Vein endothelial cell (primary cell): Measurements from ENCODE around the gene RNF34. TPM values are rescaled to one million over a fixed set of nuclear protein-coding genes. Genes with fewer than 3 reads are reported as not detected.

ENCODE experiments used
- total RNA-seq: library from RNA; depleted of rRNA; stranded (reverse); fragments of >200 nt; gene quantifications from 2 replicates; pipeline ENCODE4 v1.2.3, GENCODE V29; 2012

Gene RNF34, protein sequence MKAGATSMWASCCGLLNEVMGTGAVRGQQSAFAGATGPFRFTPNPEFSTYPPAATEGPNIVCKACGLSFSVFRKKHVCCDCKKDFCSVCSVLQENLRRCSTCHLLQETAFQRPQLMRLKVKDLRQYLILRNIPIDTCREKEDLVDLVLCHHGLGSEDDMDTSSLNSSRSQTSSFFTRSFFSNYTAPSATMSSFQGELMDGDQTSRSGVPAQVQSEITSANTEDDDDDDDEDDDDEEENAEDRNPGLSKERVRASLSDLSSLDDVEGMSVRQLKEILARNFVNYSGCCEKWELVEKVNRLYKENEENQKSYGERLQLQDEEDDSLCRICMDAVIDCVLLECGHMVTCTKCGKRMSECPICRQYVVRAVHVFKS
- total RNA-seq, result 32.7 and 59.8 TPM in 2 replicates

DNA sequence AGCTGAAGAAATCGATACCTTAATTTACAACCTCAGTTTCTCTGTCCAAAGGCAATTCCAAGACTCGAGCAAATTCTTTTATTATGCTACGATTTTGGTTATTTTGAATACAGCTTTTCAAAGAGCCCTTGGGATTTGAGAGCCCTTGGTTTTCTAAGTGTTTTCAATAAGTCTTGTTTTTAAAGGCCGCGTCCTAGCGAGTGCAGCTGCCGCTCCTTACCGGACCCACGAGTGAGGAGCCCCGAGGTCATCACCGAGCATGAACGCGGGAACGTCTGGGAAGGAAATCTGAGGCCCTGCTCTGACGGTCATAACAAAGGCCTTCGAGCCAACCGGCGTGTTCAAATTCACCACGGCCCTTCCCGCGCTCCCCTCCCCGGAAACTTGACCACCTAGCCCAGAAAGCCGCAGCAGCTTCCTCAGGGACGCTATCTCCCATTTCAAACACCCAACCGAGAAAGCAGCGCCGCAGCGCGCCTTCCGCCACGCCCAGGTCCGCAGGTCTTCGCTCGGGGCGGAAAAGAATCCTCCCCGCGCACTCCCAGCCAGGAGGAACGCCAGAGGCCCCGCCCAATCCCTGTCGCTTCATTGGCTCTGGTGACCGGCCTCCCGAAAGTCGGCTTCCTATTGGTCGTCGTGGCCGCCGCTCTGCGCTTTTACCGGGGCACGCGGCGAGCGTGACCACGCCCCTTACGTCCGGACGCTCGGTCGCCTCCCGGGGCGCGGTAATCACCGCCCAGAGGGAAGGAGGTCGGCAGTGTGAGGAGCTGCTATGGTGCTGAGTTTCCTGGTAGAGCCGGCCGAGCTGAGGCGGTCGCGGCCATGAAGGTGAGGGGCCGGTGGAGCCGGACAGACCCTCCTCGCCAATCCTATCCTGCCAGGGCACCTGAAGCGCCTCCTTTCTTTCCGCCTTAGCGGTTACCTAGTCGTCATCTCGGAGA, at the start of gene RNF34:
Gene RNF34 (plus strand): TSS at position 728 of the 941 bp plus-strand sequence. CDS start 95 bp downstream, at position 823.

DNA sequence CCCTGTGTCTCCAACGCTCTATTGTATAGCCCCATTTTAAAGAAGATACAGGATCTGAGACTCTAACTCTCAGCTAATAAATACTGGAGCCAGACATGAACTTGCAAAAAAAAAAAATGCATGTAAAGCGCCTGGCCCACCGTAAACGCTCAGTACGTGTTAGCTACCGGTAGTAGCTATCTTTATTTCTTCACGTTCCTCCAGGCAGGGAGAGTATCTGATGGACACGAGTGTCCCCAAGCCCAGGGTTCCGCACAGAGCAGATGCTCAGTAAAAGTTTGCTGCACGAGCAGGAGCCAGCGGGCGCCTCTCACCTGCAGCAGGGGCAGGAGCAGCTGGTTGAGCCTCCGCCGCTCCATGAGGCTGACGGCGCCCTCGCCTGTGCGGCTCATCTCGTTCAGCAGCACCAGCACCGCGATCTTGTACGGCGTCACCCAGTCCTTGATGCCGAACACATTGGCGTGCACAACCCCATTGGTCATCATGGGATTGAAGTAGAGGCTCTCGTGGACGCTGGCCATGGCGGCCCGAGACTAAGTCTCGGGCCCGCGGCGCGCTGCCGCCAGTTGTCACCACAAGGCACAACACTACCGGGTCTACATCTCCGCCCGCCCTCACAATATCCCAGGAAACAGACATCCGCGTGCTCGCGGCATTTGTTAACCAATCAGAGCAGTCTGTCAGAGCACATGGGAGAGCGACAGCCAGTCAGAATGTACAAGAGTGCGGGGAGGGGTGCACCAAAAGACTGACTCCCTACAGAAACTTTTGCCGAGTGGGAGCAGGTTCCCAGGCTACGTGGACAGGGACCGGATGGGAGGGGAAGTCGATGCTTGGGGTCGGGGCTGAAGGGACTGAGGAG, 47.9 kb upstream of the RNF34 start, which contains the start of gene ANAPC5:
Gene ANAPC5 (minus strand): TSS at position 592 of the 862 bp plus-strand sequence. CDS start 71 bp downstream, at position 521.

Other genes with a start within 250 kb of the RNF34 start
- gene P2RX4, start 190.0 kb upstream of the RNF34 start, total RNA-seq, result 60.9 and 87.9 TPM in 2 replicates
- gene CAMKK2, start 103.4 kb upstream of the RNF34 start, total RNA-seq, result 26.5 and 29.1 TPM in 2 replicates
- 144 and 164 TPM in 2 replicates for gene ANAPC5, start 47.7 kb upstream of the RNF34 start, total RNA-seq
- 33.4 and 34.9 TPM in 2 replicates for gene KDM2B, start 180.9 kb downstream of the RNF34 start, total RNA-seq
- 20.6 and 23.5 TPM in 2 replicates for gene ORAI1, start 226.4 kb downstream of the RNF34 start, total RNA-seq